NCI-H460 (cell line): Measurements from ENCODE around the gene YBX1. TPM values are rescaled to one million over a fixed set of nuclear protein-coding genes. Genes with fewer than 3 reads are reported as not detected.
"Not testable (repeated sequence)": the region's sequence is repeated elsewhere in the genome, so short reads cannot be mapped to it uniquely, and the experiment has no call there.

ENCODE experiments used
- DNase-seq: peaks from one replicate; pipeline ENCODE4 v3.0.0-alpha.2; 2016; ENCODE audit warnings: low read depth; ENCODE audit errors: extremely low read depth
- polyA plus RNA-seq: library from polyadenylated mRNA; depleted of rRNA; stranded (reverse); fragments of >200 nt; gene quantifications from 2 replicates; pipeline ENCODE4 v1.2.3, GENCODE V29; 2014; cell fraction: nucleus; rRNA removed
- total RNA-seq: library from RNA; depleted of rRNA; stranded (reverse); fragments of >200 nt; shearing (Covaris generic); gene quantifications from 2 replicates; pipeline ENCODE4 v1.2.3, GENCODE V29; 2014; rRNA removed

YBX1 gene
- 1,027 and 1,037 TPM in 2 replicates for total RNA-seq
- polyA plus RNA-seq, result 425 and 429 TPM in 2 replicates

GRCh38 chr1:42681741-42682483 is at the start of gene YBX1:
Gene YBX1 (plus strand): TSS chr1:42682418. CDS start chr1:42682566, 148 bp downstream.
- peak; percentile 97 for DNase-seq

- DNase-seq, result no peak
Observed at GRCh38 chr1:42639116-42639515, 43.1 kb upstream of the YBX1 start.

GRCh38 chr1:42646056-42646455 is 36.2 kb upstream of the YBX1 start:
- no peak for DNase-seq

- DNase-seq, result no peak
Observed at GRCh38 chr1:42657201-42657600, 25.0 kb upstream of the YBX1 start.

GRCh38 chr1:42657981-42658876 is 24.0 kb upstream of the YBX1 start, which contains the start of gene PPIH:
Gene PPIH (plus strand): TSS chr1:42658423. CDS start chr1:42658447, 24 bp downstream.
- DNase-seq, result peak; percentile 82

GRCh38 chr1:42658877-42659337 is 23.3 kb upstream of the YBX1 start:
- no peak for DNase-seq

GRCh38 chr1:42660907-42661500 is 21.2 kb upstream of the YBX1 start:
- DNase-seq, result no peak

- DNase-seq, result no peak
Observed at GRCh38 chr1:42669936-42670335, 12.3 kb upstream of the YBX1 start.

- DNase-seq, result no peak
Observed at GRCh38 chr1:42670425-42670824, 11.8 kb upstream of the YBX1 start.

GRCh38 chr1:42674214-42674613 is 8.0 kb upstream of the YBX1 start:
- DNase-seq, result no peak

GRCh38 chr1:42674682-42675081 is 7.5 kb upstream of the YBX1 start:
- DNase-seq, result no peak

- no peak for DNase-seq
Observed at GRCh38 chr1:42675467-42675866, 6.8 kb upstream of the YBX1 start.

- DNase-seq, result no peak
Observed at GRCh38 chr1:42676534-42677087, 5.6 kb upstream of the YBX1 start.

- DNase-seq, result no peak
Observed at GRCh38 chr1:42679364-42679983, 2.7 kb upstream of the YBX1 start.

- DNase-seq, result no peak
Observed at GRCh38 chr1:42680055-42680454, 2.2 kb upstream of the YBX1 start.

GRCh38 chr1:42680921-42681683 is 1.1 kb upstream of the YBX1 start:
- no peak for DNase-seq

GRCh38 chr1:42682484-42682738 is 193 bp downstream of the YBX1 start:
- DNase-seq, result not testable (repeated sequence)

GRCh38 chr1:42682739-42683531 is 717 bp downstream of the YBX1 start:
- peak; percentile 50 for DNase-seq

- no peak for DNase-seq
Observed at GRCh38 chr1:42684139-42684538, 1.9 kb downstream of the YBX1 start.
